NOMO-1 treated with DMSO at 0.1 percent for 48 hours (cell line): ENCODE measurements around the gene SLC1A5.

Source experiments
- DNase-seq: peaks from one replicate; lab custom pipeline; 2025; ENCODE audit not compliant: unreplicated experiment; lab: John Stamatoyannopoulos, UW

SLC1A5 gene

DNA sequence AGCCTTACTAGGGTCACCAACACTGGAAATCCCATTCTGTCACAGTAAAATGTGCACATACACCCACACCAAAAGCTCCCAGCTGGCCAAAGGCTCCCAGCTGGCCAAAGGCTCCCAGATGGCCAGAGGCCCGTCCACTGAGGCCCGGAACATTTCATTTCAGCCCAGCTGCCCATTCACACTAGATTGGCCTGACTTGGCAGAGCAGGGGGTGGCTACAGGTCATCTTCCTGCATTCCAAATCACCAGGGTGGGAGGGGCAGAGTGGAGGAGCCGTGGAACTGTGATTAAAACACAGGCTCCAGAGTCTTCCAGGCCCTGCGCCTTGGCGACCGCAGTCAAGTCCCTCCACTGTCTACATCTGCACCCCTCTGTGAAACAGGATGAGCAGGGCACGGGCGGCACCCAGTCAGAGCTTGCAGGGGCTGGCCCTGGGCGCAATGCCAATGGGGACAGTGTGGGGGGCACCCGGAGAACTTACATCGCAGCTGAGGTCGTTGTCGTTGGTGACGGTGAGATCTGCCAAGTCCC lies 61.4 kb downstream of the SLC1A5 start:
- no peak for DNase-seq

DNA sequence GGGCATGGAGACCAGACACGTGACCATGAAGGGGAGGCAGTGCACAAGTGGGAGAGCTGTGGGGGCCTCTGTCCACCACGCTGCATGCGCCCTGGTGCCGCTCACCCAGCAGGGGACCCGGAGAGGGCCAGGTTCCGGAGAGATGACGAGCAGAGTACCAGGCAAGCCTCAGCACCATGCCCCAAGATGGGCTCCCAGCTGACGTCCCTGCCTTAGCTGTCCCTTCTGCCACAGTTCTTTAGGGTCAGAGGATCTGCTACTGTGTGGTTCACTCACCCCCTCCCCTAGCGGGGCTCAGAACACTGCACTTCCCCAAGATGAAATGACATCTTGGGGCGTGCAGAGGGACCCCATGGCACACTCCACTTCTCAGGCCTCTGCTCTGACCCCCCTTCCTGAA lies 61.8 kb downstream of the SLC1A5 start:
- DNase-seq: no peak

DNA sequence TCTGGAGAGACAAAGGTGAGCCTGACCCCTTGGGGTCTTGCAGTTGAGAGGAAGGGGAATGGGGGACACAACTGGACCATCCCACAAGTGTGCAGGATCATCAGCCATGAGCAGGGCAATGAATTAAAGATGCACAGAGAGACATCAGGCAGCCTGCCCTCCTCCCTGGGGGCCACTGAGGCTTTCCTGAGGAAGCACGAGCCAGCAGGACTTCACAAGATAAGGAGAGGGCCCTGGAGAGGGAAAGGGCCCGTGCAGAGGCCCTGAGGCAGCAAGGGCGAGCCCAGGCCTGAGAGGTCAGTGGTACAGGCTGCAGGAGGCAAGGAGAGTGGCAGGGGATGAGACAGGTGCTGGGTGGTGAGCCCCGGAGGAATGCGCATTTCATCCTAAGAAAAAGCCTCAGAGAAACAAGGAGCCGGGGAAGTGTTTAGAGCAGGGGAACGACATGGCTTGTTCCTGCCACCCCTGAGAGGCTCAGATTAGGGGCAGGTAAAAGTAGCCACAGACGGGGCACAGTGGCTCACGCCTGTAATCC lies 62.5 kb downstream of the SLC1A5 start:
- DNase-seq: no peak

DNA sequence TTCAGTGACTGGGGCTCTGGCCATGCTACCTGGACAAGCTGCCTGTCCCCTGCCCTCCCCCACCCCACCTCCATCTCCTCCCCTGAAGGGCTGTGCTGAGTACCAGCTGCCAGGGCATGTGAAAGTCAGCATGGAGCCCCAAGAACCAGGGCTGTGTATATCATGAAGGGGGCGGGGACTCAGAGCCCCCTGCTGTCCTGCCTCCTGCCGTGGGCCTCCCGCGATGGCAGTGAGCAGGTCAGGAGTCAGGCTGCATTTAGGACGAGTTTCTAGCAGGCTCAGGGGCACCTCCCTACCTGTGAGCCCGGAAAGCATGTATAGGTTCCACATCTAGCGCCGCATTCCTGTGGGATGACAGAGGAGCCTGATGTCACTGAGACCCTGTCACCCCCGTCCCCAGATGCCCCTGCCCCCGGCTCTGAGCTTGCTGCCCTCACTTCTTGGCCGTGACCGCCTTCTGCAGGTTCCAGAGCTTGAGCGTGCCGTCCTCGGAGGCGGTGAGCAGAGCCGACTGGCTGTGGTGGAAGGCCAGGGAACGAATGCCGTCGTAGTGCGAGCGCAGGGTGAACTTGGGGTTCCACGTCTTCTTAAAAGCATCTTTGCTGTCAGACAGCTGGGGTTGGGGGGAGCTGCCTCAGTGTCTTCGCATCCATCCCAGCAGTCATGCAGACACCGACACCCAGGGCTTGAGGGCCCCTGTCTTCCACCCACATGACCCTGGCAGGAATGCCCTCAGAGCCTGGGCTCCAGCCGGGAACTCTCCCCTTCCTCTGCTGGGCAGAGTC lies 63.2 kb downstream of the SLC1A5 start:
- no peak for DNase-seq
